Activated naive CD4-positive, alpha-beta T cell treated with anti-CD3 and anti-CD28 coated beads for 36 hours (primary cell): ENCODE measurements around the gene VIM. TPM values are rescaled to one million over a fixed set of nuclear protein-coding genes. Genes with fewer than 3 reads are reported as not detected.

Experiments
- CTCF ChIA-PET: fragments of 350-600 bp; sonication (Branson Sonifier 250); formaldehyde crosslinking; loops from one replicate; lab custom pipeline; 2021; ENCODE audit warnings: antibody characterized with exemption; lab: Charles Lee
- DNase-seq: peaks from one replicate; pipeline ENCODE4 v3.0.0-alpha.2; 2020
- H3K27ac Mint-ChIP-seq: one replicate; pipeline ENCODE4 v1.8.0; 2021; ENCODE audit warnings: mild to moderate bottlenecking, mixed read lengths
- H3K27me3 Mint-ChIP-seq: one replicate; pipeline ENCODE4 v1.8.0; 2021; ENCODE audit warnings: low read depth, mixed read lengths
- H3K36me3 Mint-ChIP-seq: one replicate; pipeline ENCODE4 v1.8.0; 2021; ENCODE audit warnings: low read depth, mixed read lengths
- H3K4me1 Mint-ChIP-seq: one replicate; pipeline ENCODE4 v1.8.0; 2021; ENCODE audit warnings: low read depth, mixed read lengths
- H3K4me3 Mint-ChIP-seq: one replicate; pipeline ENCODE4 v1.8.0; 2021; ENCODE audit warnings: mild to moderate bottlenecking, moderate library complexity, mixed read lengths
- H3K9me3 Mint-ChIP-seq: one replicate; pipeline ENCODE4 v1.8.0; 2021; ENCODE audit warnings: mixed read lengths
- intact Hi-C: fragments of 100-400 bp; cut with micrococcal nuclease; formaldehyde crosslinking; loops from one replicate; pipeline ENCODE4 v1.15.1; 2023
- total RNA-seq, 2 experiments: library from RNA; stranded (reverse); gene quantifications; one replicate each; pipeline ENCODE4 v1.2.3, GENCODE V29; 2021

Gene VIM
- total RNA-seq, 2 experiments from 2014 or later = 58.3 to 60.6 TPM

DNA sequence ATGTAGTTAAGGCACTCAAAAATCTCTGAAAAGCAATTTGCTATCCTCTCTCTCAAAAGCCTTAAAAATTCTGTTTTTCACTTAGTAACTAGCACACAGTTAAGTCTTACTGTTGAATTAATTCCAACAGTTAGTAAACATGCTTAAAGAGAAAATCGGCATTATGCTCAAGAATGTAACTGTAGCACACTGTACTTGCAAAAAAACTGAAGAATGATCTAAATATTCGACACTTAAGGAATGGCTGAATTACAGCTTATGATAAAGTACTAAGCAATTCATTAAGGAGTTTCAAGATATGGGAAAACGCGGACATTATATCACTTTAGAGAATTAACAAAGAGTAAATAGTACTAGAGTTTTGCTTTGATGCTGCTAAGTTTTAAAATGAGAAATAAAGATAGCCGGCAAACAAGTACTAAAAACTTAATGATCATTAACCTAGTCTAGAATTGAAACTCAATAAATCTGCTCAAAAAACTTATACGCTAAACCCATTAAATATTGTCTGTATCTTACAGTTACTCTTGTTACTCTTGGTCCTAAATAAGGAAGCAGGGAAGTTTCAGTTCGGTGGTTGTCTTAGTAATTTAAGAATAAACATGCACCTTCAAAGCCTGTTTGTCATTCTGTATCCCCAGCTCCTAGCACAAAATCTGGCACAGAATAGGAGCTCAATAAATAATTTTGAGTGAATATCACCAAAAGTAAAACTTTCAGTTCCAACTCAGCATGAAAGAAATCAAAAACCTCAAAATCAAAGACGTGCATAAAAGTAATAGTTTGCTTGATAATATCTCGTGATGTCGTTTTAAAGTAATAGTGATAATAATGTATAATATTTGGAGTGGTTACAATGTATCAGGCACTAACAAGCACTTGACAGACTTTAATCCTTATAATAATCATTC lies 27.8 kb upstream of the VIM start:
- intact Hi-C loops = loop anchor here (1.0 to 5.0 kb wide), 3 partner anchors 177 to 1452 kb away; partner anchors contain the start of gene NSUN6
- Mint-ChIP-seq H3K9me3 (no peaks in the 10 kb centered on the region), H3K4me1 (peaks cover 29% of the 10 kb centered on the region), H3K4me3 (peak overlapping the region; percentile 86), H3K27me3 (no peaks in the 10 kb centered on the region), H3K27ac (peak overlapping the region; percentile 92), H3K36me3 (no peaks in the 10 kb centered on the region)
- DNase-seq = no peak
- CTCF ChIA-PET = interaction anchor here (0.7 to 2.8 kb wide), 8 partner anchors 10 to 59 kb away, joined by 3 to 17 read pairs (median 3); partner anchors contain the start of gene VIM

DNA sequence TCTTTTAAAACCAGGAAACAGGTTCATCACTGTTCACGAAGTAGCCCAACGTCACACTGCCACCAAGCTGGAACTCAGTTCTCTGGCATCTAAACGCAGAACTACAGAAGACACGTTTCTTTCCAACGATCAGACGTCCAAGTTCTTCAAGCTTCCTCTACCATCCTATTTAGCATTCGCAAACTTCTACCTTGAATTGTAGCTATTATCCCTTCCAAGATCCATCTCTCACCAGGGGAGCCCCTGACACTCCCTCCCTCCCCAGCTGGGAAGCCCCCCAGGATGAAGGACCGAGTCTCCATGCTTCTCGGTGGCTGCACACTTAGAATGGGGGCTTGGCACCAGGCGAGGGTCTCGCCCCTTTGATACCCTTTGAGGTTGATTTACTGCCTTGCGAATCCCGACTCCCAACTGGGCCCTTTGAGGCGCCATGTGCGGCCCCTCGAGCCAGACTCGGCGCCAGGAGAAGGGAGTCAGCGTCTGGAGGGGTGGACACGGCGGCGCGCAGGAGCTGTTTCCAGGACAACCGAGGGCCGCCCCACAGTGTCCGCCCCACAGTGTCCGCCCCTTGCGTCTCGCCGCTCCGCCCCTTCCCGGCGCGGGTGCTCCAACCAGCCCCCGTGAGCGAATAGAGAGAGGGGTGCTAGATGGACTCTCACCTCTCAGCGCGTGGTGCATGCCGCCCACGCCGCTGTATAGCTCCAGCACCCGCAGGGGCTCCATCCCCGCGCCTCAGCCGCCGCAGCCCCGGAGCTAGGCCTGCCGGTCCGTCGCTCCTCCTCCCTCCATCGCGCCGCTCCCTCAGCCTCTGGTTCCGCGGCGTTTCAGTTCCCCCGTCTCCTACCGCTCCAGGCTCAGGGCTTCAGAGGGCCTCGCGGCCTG lies 26.9 kb upstream of the VIM start, which contains the start of gene TRDMT1:
TSS of gene TRDMT1 (minus strand) at position 761 of the 882 bp plus-strand sequence. CDS start at position 723, 38 bp downstream.
- H3K4me3 Mint-ChIP-seq = peak within 1 kb of the TSS; percentile 86
- CTCF ChIA-PET = interaction anchor here (0.8 to 2.8 kb wide), 8 partner anchors 10 to 310 kb away, joined by 3 to 17 read pairs (median 4); partner anchors contain the start of gene VIM
- H3K9me3 Mint-ChIP-seq = no peaks in the 10 kb centered on the region
- H3K27me3 Mint-ChIP-seq = no peaks in the 10 kb centered on the region
- peak within 1 kb of the TSS; percentile 92 for H3K27ac Mint-ChIP-seq
- intact Hi-C loops = loop anchor here (1.0 to 5.0 kb wide), 6 partner anchors 15 to 1451 kb away; partner anchors contain the start of genes NSUN6 and RSU1
- H3K4me1 Mint-ChIP-seq = peaks cover 35% of the 10 kb centered on the region
- peak; percentile 77 for DNase-seq
- H3K36me3 Mint-ChIP-seq = no peaks in the 10 kb centered on the region

DNA sequence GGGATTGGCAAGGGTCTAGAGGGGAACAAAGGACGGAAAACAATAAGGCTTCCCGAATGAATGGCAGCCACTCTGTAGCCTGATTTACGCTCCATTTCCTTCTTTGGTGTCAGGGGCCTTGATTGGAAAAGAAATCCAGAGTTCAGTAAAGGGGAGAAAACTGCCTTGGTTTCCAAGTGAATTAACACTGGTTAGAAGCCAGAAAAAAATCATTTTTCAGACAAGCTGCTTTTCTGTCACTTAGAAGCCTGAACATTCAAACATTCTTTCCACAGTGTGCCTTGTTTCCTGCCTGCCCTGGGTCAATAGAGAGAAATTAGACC lies 26.3 kb upstream of the VIM start:
- DNase-seq = no peak
- peak overlapping the region; percentile 86 for H3K4me3 Mint-ChIP-seq
- peaks cover 36% of the 10 kb centered on the region for H3K4me1 Mint-ChIP-seq
- no peaks in the 10 kb centered on the region for H3K27me3 Mint-ChIP-seq
- CTCF ChIA-PET = interaction anchor here (0.8 to 2.8 kb wide), 6 partner anchors 10 to 310 kb away, joined by 3 to 17 read pairs (median 4); partner anchors contain the start of gene VIM
- intact Hi-C loops = loop anchor here (1.0 to 5.0 kb wide), 4 partner anchors 15 to 1451 kb away; partner anchors contain the start of genes NSUN6 and RSU1
- no peaks in the 10 kb centered on the region for H3K9me3 Mint-ChIP-seq
- peak overlapping the region; percentile 92 for H3K27ac Mint-ChIP-seq
- H3K36me3 Mint-ChIP-seq = no peaks in the 10 kb centered on the region

DNA sequence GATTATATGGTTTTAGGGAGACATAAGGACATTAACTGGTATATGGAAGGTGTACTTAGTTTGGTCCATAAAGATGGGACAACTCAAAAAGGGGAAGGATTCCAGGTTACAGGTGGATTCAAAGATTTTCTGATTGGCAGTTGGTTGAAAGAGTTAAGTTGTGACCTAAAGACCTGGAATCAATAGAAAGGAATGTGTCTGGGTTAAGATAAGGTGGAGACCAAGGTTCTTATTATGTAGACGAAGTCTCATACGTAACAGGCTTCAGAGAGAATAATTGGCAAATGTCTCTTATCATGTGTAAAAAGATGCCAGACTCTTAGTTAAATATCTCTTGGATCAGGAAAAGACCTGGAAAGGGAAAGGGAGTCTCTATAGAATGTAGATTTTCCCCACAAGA lies 25.5 kb upstream of the VIM start:
- no peaks in the 10 kb centered on the region for H3K36me3 Mint-ChIP-seq
- no peaks in the 10 kb centered on the region for H3K27me3 Mint-ChIP-seq
- no peak overlapping the region for H3K27ac Mint-ChIP-seq
- H3K9me3 Mint-ChIP-seq = no peaks in the 10 kb centered on the region
- peaks cover 38% of the 10 kb centered on the region for H3K4me1 Mint-ChIP-seq
- H3K4me3 Mint-ChIP-seq = no peak overlapping the region
- CTCF ChIA-PET = interaction anchor here (1.3 to 2.8 kb wide), 2 partner anchors 27 to 311 kb away, joined by 4 to 17 read pairs; no protein-coding TSS in a partner anchor
- intact Hi-C loops = loop anchor here (5.0 kb wide), 1 partner anchor 1450 kb away; the partner anchor contains the start of gene NSUN6
- no peak for DNase-seq

DNA sequence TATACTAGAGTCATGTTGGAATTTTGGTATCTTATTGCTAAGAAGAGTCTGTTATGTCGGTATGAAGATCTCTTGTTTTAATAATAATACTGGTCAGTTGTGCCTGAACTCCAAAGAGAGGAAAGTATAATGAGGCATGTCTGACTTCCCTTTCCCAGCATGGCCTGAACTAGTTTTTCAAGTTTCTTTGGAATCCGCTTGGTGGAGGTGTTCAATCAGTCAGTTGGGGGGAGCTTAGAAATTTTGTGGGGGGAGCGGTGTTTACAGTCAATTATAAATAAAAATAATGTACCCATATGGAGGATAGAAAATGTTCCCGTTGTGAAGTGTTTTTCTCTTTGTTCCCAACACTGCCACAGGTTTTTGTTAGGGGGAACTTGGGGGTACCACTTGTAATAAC lies 25.0 kb upstream of the VIM start:
- CTCF ChIA-PET = interaction anchor here (2.8 kb wide), 1 partner anchor 27 kb away, joined by 17 read pairs; no protein-coding TSS in a partner anchor
- Mint-ChIP-seq H3K4me1 (peaks cover 39% of the 10 kb centered on the region), H3K27me3 (no peaks in the 10 kb centered on the region), H3K36me3 (no peaks in the 10 kb centered on the region), H3K9me3 (no peaks in the 10 kb centered on the region), H3K4me3 (no peak overlapping the region), H3K27ac (no peak overlapping the region)
- intact Hi-C loops = loop anchor here (5.0 kb wide), 1 partner anchor 1449 kb away; the partner anchor contains the start of gene NSUN6
- DNase-seq = no peak

DNA sequence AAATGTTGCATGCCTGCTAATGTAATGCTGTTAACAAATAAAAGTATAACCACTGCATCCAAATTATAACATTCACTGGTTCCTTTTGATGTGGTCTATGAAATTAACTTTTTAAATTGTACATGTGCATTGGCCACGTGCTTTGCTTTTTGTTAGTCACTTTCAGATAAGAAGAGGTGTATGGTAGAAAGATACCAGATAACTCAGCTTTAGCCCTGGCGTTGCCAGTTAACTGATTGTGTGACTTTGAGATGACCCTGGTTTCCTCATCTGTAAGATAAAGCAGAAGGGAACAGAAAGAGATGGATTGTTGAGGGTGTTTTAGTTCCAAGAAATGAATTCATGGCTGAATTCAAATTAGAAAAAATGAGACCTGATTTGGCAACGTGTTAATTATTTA lies 24.6 kb upstream of the VIM start:
- H3K27me3 Mint-ChIP-seq = no peaks in the 10 kb centered on the region
- peaks cover 37% of the 10 kb centered on the region for H3K4me1 Mint-ChIP-seq
- intact Hi-C loops = loop anchor here (5.0 kb wide), 1 partner anchor 1449 kb away; the partner anchor contains the start of gene NSUN6

DNA sequence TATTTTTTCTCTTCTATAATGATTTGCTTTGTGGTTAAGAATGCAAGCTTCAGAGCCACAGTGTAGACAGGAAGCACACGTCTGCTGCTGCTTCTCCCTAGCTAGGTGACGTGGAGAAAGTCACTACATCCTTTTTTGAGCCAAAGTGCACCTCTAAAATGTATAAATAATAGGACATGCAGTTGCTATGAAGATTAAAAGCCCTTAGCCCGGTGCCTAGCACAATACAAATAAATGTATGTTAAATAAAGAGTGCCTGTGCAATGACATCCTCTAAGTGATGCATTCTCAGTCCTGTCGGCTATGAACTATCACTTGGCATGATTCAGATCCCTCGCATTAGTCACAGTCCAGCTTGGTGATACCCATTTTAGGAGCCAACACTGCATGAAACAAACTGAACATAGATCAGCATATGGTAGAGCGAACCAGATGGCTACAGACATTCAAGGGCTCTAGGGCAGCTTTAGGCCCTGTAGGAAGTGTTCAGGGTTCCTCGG lies 21.8 kb upstream of the VIM start:
- no peaks in the 10 kb centered on the region for H3K27me3 Mint-ChIP-seq
- peaks cover 23% of the 10 kb centered on the region for H3K4me1 Mint-ChIP-seq
- peak overlapping the region; percentile 54 for H3K27ac Mint-ChIP-seq
- CTCF ChIA-PET = interaction anchor here (1.4 to 4.0 kb wide), 3 partner anchors 10 to 22 kb away, joined by 3 to 19 read pairs (median 6); partner anchors contain the start of gene VIM
- peak overlapping the region; percentile 3 for H3K4me3 Mint-ChIP-seq
- no peaks in the 10 kb centered on the region for H3K9me3 Mint-ChIP-seq
- peak; percentile 60 for DNase-seq
- no peaks in the 10 kb centered on the region for H3K36me3 Mint-ChIP-seq
- intact Hi-C loops = loop anchor here (1.0 kb wide), 3 partner anchors 10 to 181 kb away; no protein-coding TSS in a partner anchor

More for the DNA sequence above, 24.6 kb upstream of the VIM start:
- Mint-ChIP-seq H3K36me3 (no peaks in the 10 kb centered on the region), H3K27ac (no peak overlapping the region), H3K9me3 (no peaks in the 10 kb centered on the region), H3K4me3 (no peak overlapping the region)
- CTCF ChIA-PET = no interaction called here
- no peak for DNase-seq

DNA sequence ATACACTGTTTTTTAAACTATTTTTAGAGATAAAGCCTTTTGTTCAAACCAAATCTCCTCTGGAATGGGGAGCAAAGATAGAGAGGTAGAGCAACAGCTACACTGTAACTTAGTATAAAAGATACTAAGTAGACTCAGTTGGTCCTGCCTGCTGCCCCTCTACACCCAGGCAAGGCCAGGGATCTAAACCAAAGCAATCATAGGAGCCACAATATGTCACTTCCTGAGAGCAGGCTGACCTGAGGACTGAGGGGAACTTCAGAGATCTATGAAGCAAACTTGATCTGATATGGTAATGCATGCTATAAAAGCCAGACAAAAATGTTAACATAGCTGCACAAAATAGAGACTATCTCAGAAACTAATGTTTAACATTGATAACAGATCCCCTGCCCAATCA lies 19.6 kb upstream of the VIM start:
- H3K27ac Mint-ChIP-seq = no peak overlapping the region
- no peak overlapping the region for H3K4me3 Mint-ChIP-seq
- H3K27me3 Mint-ChIP-seq = no peaks in the 10 kb centered on the region
- CTCF ChIA-PET = interaction anchor here (4.0 kb wide), 1 partner anchor 20 kb away, joined by 19 read pairs; the partner anchor contains the start of gene VIM
- intact Hi-C loops = no loop called here
- H3K36me3 Mint-ChIP-seq = no peaks in the 10 kb centered on the region
- peaks cover 21% of the 10 kb centered on the region for H3K4me1 Mint-ChIP-seq
- H3K9me3 Mint-ChIP-seq = no peaks in the 10 kb centered on the region
- DNase-seq = no peak

DNA sequence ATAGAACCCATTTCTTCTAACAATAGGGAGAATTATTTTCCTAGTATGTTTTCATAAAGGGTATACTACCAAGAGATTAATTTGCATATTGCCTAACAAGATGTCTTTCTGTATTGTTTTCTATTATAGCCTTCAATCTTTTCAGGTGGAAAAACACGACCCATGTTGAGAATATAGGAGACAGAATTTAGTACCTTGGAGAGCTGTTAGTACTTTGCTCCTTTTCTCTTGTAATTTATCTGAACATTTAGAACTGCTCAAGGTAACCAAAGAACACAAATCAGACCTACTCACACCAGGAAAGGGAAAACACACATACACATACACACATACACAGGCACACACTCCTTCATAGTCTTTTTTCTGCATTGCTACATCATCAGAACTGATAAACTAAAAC lies 18.7 kb upstream of the VIM start:
- no peaks in the 10 kb centered on the region for H3K9me3 Mint-ChIP-seq
- DNase-seq = no peak
- CTCF ChIA-PET = interaction anchor here (0.6 to 4.0 kb wide), 2 partner anchors 14 to 19 kb away, joined by 3 to 19 read pairs; partner anchors contain the start of gene VIM
- peaks cover 18% of the 10 kb centered on the region for H3K4me1 Mint-ChIP-seq
- H3K4me3 Mint-ChIP-seq = no peak overlapping the region
- intact Hi-C loops = no loop called here
- H3K27ac Mint-ChIP-seq = no peak overlapping the region
- no peaks in the 10 kb centered on the region for H3K27me3 Mint-ChIP-seq
- no peaks in the 10 kb centered on the region for H3K36me3 Mint-ChIP-seq

DNA sequence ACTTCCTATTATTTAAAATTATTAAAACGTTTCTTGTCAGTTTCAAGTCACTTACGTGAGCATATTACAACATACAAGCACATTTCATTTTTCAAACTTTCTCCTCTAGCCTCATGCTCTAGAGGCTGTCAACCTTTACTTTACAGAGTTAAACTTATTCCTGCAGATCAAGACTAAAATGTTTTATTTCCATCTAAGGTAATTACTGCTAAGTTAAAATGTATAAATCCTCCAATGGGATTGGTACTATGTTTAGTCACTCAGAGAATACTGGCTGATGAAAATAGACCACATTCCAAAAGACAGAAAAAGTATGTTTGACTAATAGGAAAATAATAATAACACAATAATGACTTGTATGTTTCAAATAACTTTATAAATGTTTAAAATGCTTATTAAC lies 18.2 kb upstream of the VIM start:
- intact Hi-C loops = no loop called here
- DNase-seq = no peak
- H3K4me1 Mint-ChIP-seq = peaks cover 18% of the 10 kb centered on the region
- H3K27me3 Mint-ChIP-seq = no peaks in the 10 kb centered on the region
- H3K27ac Mint-ChIP-seq = no peak overlapping the region
- CTCF ChIA-PET = no interaction called here
- no peaks in the 10 kb centered on the region for H3K36me3 Mint-ChIP-seq
- H3K4me3 Mint-ChIP-seq = no peak overlapping the region
- no peaks in the 10 kb centered on the region for H3K9me3 Mint-ChIP-seq

DNA sequence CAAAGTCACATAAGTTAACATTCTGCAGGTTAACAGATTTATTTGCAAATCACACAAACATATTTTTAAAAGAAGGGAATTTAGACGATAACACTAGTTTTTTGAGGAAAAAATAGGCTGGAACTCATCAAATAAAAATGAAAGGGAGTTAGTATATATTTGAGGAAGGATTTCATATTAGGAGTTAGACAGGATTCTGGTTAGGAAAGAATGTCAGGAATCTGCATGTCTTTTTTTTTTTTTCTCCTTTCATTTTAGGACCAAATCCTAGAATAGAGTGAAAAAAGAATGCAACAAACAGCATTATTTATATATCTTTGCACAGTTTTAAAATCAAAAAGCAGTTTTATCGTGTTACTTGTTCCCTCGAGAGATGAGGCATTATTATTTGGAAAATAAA lies 17.7 kb upstream of the VIM start:
- Mint-ChIP-seq H3K27me3 (no peaks in the 10 kb centered on the region), H3K9me3 (no peaks in the 10 kb centered on the region)
- CTCF ChIA-PET = no interaction called here

More for the DNA sequence above, 17.7 kb upstream of the VIM start:
- Mint-ChIP-seq H3K4me1 (peaks cover 21% of the 10 kb centered on the region), H3K27ac (no peak overlapping the region), H3K36me3 (no peaks in the 10 kb centered on the region), H3K4me3 (no peak overlapping the region)
- DNase-seq = no peak
- intact Hi-C loops = no loop called here
